Measurements from ENCODE around the gene SORT1.

- TF ChIP-seq ARNTL (CRISPR knock-in tag; IDR thresholded peaks at IDR 0.05; ENCODE audit: borderline replicate concordance, low read depth) (no peak), GLIS3 (CRISPR knock-in tag; IDR thresholded peaks at IDR 0.05) (no peak), ZFP3 (CRISPR knock-in tag; IDR thresholded peaks at IDR 0.05) (no peak), ZNF565 (CRISPR knock-in tag; conservative IDR thresholded peaks at IDR 0.05; ENCODE audit: low read depth) (no peak), ISL1 (CRISPR knock-in tag; IDR thresholded peaks at IDR 0.05) (no peak), PPARA (CRISPR knock-in tag; IDR thresholded peaks at IDR 0.05; ENCODE audit: borderline replicate concordance) (no peak), PATZ1 (CRISPR knock-in tag; IDR thresholded peaks at IDR 0.05; ENCODE audit: borderline replicate concordance) (no peak), ESRRG (CRISPR knock-in tag; IDR thresholded peaks at IDR 0.05) (no peak), TCF4 (CRISPR knock-in tag; IDR thresholded peaks at IDR 0.05; ENCODE audit: borderline replicate concordance) (no peak), SNAI2 (CRISPR knock-in tag; IDR thresholded peaks at IDR 0.05) (no peak), CREB5 (CRISPR knock-in tag; IDR thresholded peaks at IDR 0.05; ENCODE audit: low read depth) (no peak), OSR1 (CRISPR knock-in tag; IDR thresholded peaks at IDR 0.05) (no peak)
These were observed 4.3 kb upstream of the SORT1 start for GRCh38 chr1:109402025-109402424.

Measured in SK-N-SH treated with all-trans-retinoic acid at 6 μM for 48 hours (cell line).